Stimulated activated CD8-positive, alpha-beta memory T cell treated with anti-CD3 and anti-CD28 coated beads, Interleukin-4, amount 100 ng/mL, for 1 hour (primary cell): ENCODE data around the gene FBXL14.
"Not testable (repeated sequence)": the region's sequence is repeated elsewhere in the genome, so short reads cannot be mapped to it uniquely, and the experiment has no call there.

Experiments used
- DNase-seq, 2 donors: peaks; one replicate each; pipeline ENCODE4 v3.0.0-alpha.2; 2020; ENCODE audit warnings: low read depth in 2 of 2, low spot score in 1 of 2

FBXL14 gene

GRCh38 chr12:1619587-1619986, 25.2 kb upstream of the FBXL14 start:
- DNase-seq, result no peak

DNA sequence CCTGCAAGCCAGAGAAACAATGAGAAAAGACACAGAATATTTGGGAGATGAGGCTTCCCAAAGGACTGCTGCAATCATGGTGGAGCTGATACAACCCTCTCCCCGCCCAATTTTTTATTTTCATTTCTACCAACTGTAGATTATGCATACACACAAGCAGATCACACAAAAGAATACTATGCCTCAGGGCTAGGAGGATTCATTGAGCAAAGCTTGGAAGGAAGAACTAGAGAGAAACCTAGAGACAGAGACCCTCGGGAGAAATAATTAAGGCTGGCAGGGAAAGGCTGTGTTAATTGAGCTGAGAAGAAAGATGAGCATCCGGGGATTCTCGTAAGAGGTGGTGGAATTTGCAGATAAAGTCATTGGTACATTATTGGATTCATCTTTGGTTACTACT, 24.8 kb upstream of the FBXL14 start:
- no peak for DNase-seq

DNA sequence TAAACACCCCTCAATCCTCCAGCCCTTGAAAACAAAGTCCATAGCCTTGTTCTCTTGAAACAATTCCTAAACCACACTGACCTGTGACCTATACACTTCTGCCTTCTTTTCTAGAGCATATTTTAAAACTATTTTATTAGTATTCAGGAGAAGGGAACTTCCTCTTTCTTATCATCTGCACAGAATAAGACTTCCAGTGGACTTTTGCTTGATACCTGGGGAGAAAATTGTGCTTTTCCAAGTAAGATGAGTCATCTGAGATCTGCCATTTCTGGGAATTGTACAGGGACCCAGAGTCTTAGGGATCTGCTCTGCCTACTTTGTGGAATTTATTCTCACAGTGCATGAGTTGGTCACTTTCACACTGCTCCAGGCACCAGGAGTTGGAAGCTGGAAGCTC, 24.1 kb upstream of the FBXL14 start:
- no peak for DNase-seq

DNA sequence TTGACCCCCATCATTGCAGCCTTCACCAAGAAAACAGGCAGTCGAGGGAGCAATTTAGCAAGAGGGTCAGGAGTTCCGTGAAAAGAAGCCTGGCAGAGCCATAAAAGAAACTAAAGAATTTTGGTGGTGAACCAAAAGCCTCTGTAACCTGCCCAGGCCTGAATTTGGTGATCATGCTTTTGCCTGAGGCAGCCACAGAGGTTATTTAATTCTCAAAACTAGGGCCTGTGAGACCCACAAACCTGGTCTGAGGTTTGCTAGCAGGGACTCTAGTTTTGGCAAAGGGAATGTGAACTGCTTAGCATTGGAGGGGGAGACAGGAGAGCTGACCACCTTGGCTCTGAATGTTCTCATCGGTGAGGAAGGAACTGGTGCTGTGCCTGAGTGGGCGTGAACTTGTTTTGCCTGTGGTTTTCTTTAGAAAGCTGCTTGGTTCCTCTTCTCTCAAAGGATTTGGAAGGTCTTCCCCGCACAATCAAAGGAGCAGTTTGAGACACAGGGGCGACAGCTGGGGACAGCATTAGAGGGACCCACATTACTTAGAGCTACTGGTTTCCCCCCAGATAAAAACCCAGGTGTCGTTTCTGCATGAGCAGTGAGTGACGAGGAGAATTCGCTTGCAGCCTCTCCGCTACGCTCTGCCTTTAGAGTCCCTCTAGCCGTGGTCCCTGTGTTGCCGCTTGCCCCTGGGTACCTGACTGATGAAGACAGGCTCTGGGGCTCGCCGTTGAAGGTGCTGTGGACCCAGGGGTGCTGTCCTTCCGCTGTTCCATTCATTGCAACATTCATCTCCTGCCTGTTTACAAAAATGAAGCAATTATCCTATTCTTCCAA, 22.1 kb upstream of the FBXL14 start:
- DNase-seq, result no peak

DNA sequence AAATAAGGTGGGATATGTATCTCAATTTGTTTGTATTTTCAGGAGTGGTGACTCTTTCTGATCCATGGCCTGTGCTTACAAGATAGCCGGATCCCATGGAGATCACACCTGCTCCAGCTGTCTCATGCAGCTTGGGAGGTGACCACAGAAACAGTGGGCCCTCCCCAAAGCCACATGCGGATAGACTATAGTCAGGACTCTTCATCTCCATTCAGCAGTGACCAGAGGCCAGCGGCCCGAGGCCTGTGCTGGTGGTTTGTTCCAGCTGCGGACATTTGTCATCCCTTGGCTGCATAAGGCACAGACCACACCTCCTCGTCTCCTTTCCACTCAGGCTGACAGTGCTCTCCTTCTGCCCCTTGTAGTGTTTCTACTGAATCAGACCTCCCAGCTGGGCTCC, 20.0 kb upstream of the FBXL14 start:
- no peak for DNase-seq

GRCh38 chr12:1613860-1614259, 19.5 kb upstream of the FBXL14 start:
- no peak for DNase-seq

DNA sequence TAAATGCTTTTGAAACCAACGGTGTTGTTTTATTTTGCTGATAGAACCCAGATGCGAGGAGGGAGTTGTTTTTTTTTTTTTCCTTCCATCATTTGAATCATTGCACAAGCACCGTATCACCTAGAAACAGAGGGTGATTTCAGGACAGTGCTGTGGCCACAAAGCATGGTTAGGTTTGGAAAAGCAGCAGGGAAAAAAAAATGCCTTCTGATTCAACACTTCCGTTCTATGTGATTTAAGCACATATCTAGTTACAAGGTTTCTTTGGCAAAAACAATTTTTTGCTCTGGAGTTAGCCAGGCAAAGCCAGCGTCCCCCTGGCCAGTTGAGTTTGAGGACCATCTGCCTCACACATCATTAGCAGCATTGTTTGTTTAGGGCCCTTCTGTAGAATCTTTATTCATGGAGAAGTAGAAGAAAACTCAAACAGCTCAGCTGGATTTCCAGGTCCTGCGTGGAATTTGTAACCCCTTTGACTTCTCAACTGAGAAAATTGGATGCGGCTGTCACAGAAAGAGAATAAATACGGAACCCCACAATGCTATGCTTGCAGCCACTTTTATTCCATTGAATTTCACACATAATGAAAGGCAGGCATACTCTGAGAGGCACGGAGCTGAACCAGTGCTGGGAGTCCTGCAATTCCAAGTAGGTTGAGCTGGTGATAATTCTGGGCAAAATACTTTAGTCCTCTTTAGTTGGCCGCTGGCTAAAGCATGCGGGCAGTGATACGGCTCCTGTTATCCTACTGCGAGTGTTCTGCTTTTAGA, 17.6 kb upstream of the FBXL14 start:
- no peak for DNase-seq

GRCh38 chr12:1610072-1610643, 15.8 kb upstream of the FBXL14 start:
- DNase-seq, result no peak

GRCh38 chr12:1608713-1609119, 14.3 kb upstream of the FBXL14 start:
- DNase-seq, result no peak

- no peak for DNase-seq
These were observed 13.7 kb upstream of the FBXL14 start for GRCh38 chr12:1607940-1608712.

- DNase-seq, result peak in 1 of 2 donors; percentile 27
These were observed 11.7 kb upstream of the FBXL14 start for GRCh38 chr12:1606021-1606622.

DNA sequence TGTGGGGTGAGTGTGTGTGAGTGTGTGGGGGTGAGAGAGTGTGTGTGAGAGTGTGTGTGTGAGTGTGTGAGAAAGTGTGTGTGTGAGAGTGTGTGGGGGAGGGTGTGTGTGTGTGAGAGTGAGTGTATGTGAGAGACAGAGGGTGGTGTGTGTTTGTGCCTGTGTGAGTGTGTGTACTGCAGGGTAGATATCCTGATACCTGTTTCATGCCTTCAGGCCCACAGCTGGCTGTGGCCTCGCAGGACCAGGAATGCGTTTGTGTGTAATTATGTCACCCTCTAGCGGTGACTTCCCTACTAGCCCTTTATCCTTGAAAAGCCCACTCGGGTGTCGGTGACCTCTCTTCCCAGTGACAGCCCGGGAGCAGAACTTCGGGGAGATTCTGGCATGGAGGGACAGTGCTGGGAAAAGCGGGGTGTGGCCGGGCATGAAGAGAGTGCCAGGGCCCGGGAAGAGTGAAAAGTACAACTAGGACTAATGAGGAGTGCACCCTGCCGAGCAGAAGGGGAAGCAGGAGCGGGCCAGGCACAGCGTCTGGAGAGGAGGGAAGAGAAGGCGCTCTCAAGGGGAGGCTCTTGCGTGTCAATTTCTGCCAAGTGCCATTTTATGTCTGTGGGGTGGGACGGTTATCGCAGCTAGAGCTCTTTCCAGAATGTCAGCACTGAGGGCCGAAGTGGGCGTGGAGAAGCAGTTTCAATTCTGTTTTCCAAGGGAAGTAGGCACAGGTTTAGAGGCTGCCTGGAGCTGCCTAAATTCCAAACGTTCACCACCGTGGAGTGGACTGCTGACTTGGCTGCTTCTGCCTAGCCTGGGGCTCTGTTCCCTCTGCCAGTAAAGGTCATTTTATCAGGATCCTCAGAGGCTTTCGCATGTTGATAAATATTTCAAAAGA, 11.0 kb upstream of the FBXL14 start:
- peak in 1 of 2 donors; percentile 20 for DNase-seq

DNA sequence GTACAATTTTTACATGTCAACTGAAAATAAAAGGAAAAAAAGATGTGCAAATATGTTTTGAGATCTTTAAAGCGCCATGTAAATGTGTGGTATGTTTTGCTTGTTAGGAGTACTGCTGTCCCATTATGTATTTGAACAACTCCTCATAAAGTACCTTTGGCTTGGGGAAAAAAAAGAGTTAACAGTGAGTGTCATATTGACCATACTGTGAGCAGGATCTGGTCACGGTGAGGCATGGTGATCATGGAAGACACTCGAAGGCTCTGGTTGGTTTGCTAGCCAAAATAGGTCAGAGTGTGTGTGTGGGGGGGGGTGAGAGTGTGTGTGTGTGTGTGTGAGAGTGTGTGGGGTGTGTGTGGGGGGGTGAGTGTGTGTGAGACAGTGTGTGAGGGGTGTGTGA, 10.1 kb upstream of the FBXL14 start:
- no peak for DNase-seq

DNA sequence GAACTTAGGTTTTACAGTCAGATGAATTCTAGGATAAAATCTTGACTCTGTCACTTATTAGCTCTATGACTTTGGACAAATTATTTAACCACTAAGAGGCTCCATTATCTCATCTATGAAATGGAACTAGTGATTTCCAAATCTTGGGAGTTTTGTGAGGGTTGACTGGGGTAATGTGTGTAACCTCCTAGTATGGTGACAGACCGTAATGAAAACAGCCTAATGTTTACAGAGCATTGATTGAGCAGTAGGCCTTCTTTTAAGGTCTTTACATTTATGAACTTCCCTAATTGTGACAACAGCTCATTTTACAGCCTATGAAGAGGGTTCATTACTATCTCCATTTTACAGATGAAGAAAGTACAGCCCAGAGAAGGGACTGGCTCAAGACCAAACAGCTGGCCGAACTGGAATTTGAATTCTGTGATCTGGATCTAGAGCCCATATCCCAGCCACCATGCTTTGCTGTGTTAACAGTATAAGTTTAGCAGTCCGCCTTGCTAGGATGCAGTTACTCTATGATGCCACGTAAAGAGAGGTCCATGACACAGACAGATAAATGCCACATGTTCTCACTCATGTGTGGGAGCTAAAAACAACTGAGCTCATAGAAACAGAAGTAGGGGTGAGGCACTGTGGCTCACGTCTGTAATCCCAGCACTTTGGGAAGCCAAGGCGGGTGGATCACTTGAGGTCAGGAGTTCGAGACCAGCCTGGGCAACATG, 9.1 kb upstream of the FBXL14 start:
- DNase-seq, result no peak

DNA sequence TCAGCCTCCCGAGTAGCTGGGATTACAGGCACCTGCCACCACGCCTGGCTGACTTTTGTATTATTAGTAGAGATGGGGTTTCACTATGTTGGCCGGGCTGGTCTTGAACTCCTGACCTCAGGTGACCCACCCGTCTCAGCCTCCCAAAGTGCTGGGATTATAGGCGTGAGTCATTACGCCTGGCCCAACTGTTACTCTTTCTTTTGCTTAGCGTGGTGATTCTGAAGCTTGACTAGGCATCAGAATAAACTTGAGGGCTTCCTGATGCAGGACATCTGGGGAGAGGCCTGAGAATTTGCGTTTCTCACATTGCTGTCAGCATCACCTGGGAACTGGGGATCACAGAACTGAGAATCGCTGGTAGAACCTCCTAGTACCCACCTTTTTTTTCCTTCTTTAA, 8.3 kb upstream of the FBXL14 start:
- DNase-seq, result not testable (repeated sequence)

DNA sequence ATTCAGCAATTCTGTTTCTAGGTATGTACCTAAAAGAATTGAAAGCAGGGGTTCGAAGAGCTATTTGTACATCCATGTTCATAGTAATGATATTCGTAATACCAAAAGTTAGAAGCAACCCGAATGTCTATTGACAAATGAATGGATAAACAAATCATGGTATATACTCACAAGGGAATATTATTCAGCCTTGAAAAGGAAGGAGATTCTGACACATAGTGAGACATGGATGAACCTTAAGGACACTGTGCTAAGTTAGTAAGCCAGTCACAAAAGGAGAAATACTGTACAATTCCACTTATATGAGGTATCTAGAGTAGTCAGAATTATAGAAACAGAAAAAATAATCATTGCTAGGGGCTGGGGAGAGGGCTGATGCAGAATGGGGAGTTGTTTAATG, 4.4 kb upstream of the FBXL14 start:
- no peak for DNase-seq

GRCh38 chr12:1595690-1596347, 1.4 kb upstream of the FBXL14 start:
- DNase-seq, result no peak

GRCh38 chr12:1595026-1595561, 713 bp upstream of the FBXL14 start:
- no peak for DNase-seq

- DNase-seq, result peak in 1 of 2 donors; percentile 5
These were observed 448 bp downstream of the FBXL14 start for GRCh38 chr12:1594006-1594260.
